Liver (tissue), 3 donors: ENCODE measurements around the gene PPP4C.
A peak's percentile ranks its signal among the peaks of the same experiment; 100 is the strongest.

Experiments used
- ATF3 ChIP-seq: IDR thresholded peaks from 2 replicates; pipeline ENCODE4 v1.6.1; 2016; ENCODE audit warnings: antibody characterized with exemption
- FOXA1 ChIP-seq: IDR thresholded peaks from 2 replicates; pipeline ENCODE4 v1.6.1; 2016; ENCODE audit warnings: antibody characterized with exemption
- GABPA ChIP-seq, 2 donors: IDR thresholded peaks in 1 of 2; conservative IDR thresholded peaks in 1 of 2; 2 replicates each; pipeline ENCODE4 v1.6.1; 2016; ENCODE audit warnings: antibody characterized with exemption in 2 of 2, mild to moderate bottlenecking in 1 of 2, moderate library complexity in 1 of 2
- HNF4A ChIP-seq, 2 donors: conservative IDR thresholded peaks; 2 replicates each; pipeline ENCODE4 v1.6.1; 2016; ENCODE audit warnings: antibody characterized with exemption in 2 of 2, mild to moderate bottlenecking in 2 of 2
- HNF4G ChIP-seq: IDR thresholded peaks from 2 replicates; pipeline ENCODE4 v1.6.1; 2016; ENCODE audit warnings: antibody characterized with exemption
- JUND ChIP-seq, 2 donors: IDR thresholded peaks; 2 replicates each; pipeline ENCODE4 v1.6.1; 2016; ENCODE audit warnings: antibody characterized with exemption in 2 of 2
- MAX ChIP-seq: IDR thresholded peaks from 2 replicates; pipeline ENCODE4 v1.6.1; 2016; ENCODE audit warnings: antibody characterized with exemption
- REST ChIP-seq: IDR thresholded peaks from 2 replicates; pipeline ENCODE4 v1.6.1; 2016; ENCODE audit warnings: antibody characterized with exemption, mild to moderate bottlenecking
- SP1 ChIP-seq: IDR thresholded peaks from 2 replicates; pipeline ENCODE4 v1.6.1; 2018; ENCODE audit warnings: antibody characterized with exemption, mild to moderate bottlenecking
- TAF1 ChIP-seq: conservative IDR thresholded peaks from 2 replicates; pipeline ENCODE4 v1.6.1; 2016; ENCODE audit warnings: antibody characterized with exemption, mild to moderate bottlenecking
- YY1 ChIP-seq: IDR thresholded peaks from 2 replicates; pipeline ENCODE4 v1.6.1; 2016; ENCODE audit warnings: antibody characterized with exemption, mild to moderate bottlenecking
- ZBTB33 ChIP-seq: IDR thresholded peaks from 2 replicates; pipeline ENCODE4 v1.6.1; 2016; ENCODE audit warnings: antibody characterized with exemption
- TF ChIP-seq, protein P1 (sequence below): fragments of 150-350 bp; IDR thresholded peaks from 2 replicates; pipeline ENCODE4 v1.5.1; 2017; ENCODE audit warnings: improper control_type of control experiment, low read depth, low read length; ENCODE audit not compliant: missing input control
- donor health status: healthy.
- donor health status: healthy.

DNA sequence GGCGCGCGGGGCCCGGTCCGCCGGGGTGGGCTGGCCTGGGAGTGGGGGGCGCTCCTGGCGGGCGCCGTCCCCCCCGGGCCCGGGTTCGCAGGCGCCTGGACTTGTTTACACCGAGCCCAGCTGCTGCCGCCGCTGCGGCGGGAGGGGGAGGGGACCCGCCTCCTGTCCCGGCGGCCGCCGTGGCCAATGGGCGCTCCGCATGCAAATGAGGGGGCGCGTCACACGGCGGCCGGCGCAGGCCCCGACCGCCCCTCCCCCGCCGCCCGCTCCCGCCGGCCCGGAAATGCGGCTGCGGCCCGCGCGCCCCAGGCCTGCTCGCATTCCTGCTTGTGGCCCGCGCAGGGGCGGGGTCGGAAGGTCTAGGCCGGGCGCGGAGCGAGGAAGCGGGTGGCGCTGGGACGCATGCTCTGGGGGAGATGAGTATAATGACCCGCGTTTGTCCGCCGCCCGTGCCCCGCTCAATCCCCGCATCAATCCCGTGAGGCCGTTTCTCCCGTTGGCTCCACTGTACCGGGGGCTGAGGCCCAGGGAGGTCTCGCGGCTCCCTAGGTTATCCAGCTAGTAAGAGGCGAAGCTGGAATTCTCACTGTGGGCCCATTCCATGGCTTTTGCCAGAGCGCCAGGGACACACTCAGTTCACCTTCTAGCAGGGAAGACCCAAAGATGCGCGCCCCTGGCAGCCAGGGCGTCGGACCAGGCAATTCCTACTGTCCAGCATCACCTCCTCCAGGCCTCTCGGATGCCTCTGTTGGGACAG lies 20.5 kb downstream of the PPP4C start, which contains the start of gene YPEL3:
- TF ChIP-seq, protein P1, sequence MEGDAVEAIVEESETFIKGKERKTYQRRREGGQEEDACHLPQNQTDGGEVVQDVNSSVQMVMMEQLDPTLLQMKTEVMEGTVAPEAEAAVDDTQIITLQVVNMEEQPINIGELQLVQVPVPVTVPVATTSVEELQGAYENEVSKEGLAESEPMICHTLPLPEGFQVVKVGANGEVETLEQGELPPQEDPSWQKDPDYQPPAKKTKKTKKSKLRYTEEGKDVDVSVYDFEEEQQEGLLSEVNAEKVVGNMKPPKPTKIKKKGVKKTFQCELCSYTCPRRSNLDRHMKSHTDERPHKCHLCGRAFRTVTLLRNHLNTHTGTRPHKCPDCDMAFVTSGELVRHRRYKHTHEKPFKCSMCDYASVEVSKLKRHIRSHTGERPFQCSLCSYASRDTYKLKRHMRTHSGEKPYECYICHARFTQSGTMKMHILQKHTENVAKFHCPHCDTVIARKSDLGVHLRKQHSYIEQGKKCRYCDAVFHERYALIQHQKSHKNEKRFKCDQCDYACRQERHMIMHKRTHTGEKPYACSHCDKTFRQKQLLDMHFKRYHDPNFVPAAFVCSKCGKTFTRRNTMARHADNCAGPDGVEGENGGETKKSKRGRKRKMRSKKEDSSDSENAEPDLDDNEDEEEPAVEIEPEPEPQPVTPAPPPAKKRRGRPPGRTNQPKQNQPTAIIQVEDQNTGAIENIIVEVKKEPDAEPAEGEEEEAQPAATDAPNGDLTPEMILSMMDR, result no peak
- peak in 1 of 2 donors; percentile 64 for TF ChIP-seq GABPA (IDR thresholded peaks at IDR 0.05 in 1 of 2, conservative IDR thresholded peaks at IDR 0.05 in 1 of 2)
- no peak for TF ChIP-seq HNF4G
- TF ChIP-seq ATF3, result no peak
- no peak for TF ChIP-seq HNF4A (conservative IDR thresholded peaks at IDR 0.05)
- no peak for TF ChIP-seq REST
- no peak for TF ChIP-seq ZBTB33
- no peak for TF ChIP-seq MAX
- TF ChIP-seq TAF1, result no peak
- no peak for TF ChIP-seq JUND (IDR thresholded peaks at IDR 0.05)
- no peak for TF ChIP-seq YY1
- peak; percentile 26 for TF ChIP-seq SP1
- no peak for TF ChIP-seq FOXA1
